Measurements from ENCODE around the gene HMGA1.

The HMGA1 gene

GRCh38 chr6:34292954-34293353, 56.3 kb downstream of the HMGA1 start:
- DNase-seq (ENCODE audit: low read depth) = no peak

- DNase-seq (ENCODE audit: low read depth) = no peak
Observed at GRCh38 chr6:34295721-34296120, 59.0 kb downstream of the HMGA1 start.

Data from fibroblast of the conjunctiva (primary cell).